B cell (primary cell): ENCODE data around the gene UBFD1. TPM values are rescaled to one million over a fixed set of nuclear protein-coding genes. Genes with fewer than 3 reads are reported as not detected.

Experiments used
- ATAC-seq: fragments of 200-7000 bp; cut with Tn5 transposase; one replicate; pipeline ENCODE4 v1.10.0; 2021; ENCODE audit warnings: low read depth, mild to moderate bottlenecking, moderate number of reproducible peaks, moderate library complexity
- CTCF ChIA-PET: fragments of 350-600 bp; sonication (Branson Sonifier 250); formaldehyde crosslinking; loops from one replicate; lab custom pipeline; 2021; ENCODE audit warnings: antibody characterized with exemption, inconsistent platforms; lab: Charles Lee
- POLR2A ChIA-PET: fragments of 350-600 bp; sonication (Branson Sonifier 250); formaldehyde crosslinking; loops from one replicate; lab custom pipeline; 2021; ENCODE audit warnings: antibody characterized with exemption; lab: Charles Lee
- DNase-seq: peaks from one replicate; pipeline ENCODE4 v3.0.0; 2013
- H2AFZ ChIP-seq: 2 replicates; pipeline ENCODE4 v1.6.1; 2012; ENCODE audit warnings: mild to moderate bottlenecking, low read depth, low read length; ENCODE audit not compliant: insufficient read depth, poor library complexity, severe bottlenecking
- H3K27ac ChIP-seq, 2 donors: 1 replicate in 1 of 2; 2 replicates in 1 of 2; pipeline ENCODE4 v1.5.1; 2012 to 2013; ENCODE audit warnings: low read length in 2 of 2, mild to moderate bottlenecking in 2 of 2, moderate library complexity in 1 of 2
- H3K27me3 ChIP-seq, 4 experiments: fragments of 200-600 bp in 1 of 4; sonication (generic) in 1 of 4; replicated peaks in 1 of 4; 1 replicate in 2 of 4; 2 replicates in 2 of 4; pipeline versions ENCODE4 v1.6.1 to v1.7.0; 2013 to 2016; ENCODE audit warnings: low read length in 3 of 4, mild to moderate bottlenecking in 2 of 4, mixed read lengths in 1 of 4, moderate library complexity in 1 of 4; ENCODE audit not compliant: insufficient read depth in 4 of 4, control insufficient read depth in 3 of 4; ENCODE audit errors: control extremely low read depth in 1 of 4
- H3K36me3 ChIP-seq, 2 experiments: replicated peaks in 1 of 2; 1 replicate in 1 of 2; 2 replicates in 1 of 2; pipeline versions ENCODE4 v1.6.1 to v1.7.1; 2013; ENCODE audit warnings: low read length in 1 of 2; ENCODE audit not compliant: insufficient read depth in 2 of 2, control insufficient read depth in 1 of 2; ENCODE audit errors: control extremely low read depth in 1 of 2, extremely low read depth in 1 of 2
- H3K4me1 ChIP-seq, 2 donors: fragments of 200-600 bp in 1 of 2; sonication (generic) in 1 of 2; 1 replicate in 1 of 2; 2 replicates in 1 of 2; pipeline versions ENCODE4 v1.5.1 to v1.6.1; 2013 to 2017; ENCODE audit warnings: low read length in 2 of 2; ENCODE audit not compliant: control insufficient read depth in 2 of 2, insufficient read depth in 2 of 2
- H3K4me2 ChIP-seq: replicated peaks from 2 replicates; pipeline ENCODE3; 2012; ENCODE audit warnings: mild to moderate bottlenecking, low read depth, low read length; ENCODE audit not compliant: poor library complexity, severe bottlenecking
- H3K4me3 ChIP-seq, 5 experiments: fragments of 200-600 bp in 1 of 5; sonication (generic) in 1 of 5; 1 replicate in 3 of 5; 2 replicates in 2 of 5; pipeline versions ENCODE4 v1.5.1 to v1.7.0; 2011 to 2016; ENCODE audit warnings: low read length in 4 of 5, mild to moderate bottlenecking in 4 of 5, low read depth in 2 of 5, control low read depth in 1 of 5, moderate library complexity in 1 of 5; ENCODE audit not compliant: insufficient read depth in 1 of 5; ENCODE audit errors: control extremely low read depth in 1 of 5, extremely low read depth in 1 of 5
- H3K79me2 ChIP-seq: fragments of 200-600 bp; sonication (generic); one replicate; pipeline ENCODE4 v1.6.0; 2016; ENCODE audit warnings: low read length; ENCODE audit not compliant: control insufficient read depth, insufficient read depth
- H3K9ac ChIP-seq: fragments of 200-600 bp; sonication (generic); 2 replicates; pipeline ENCODE4 v1.6.1; 2017; ENCODE audit warnings: mild to moderate bottlenecking, low read length, moderate library complexity
- H3K9me3 ChIP-seq, 3 donors: one replicate each; pipeline versions ENCODE4 v1.6.1 to v1.7.1; 2013; ENCODE audit warnings: low read length in 2 of 3; ENCODE audit not compliant: control insufficient read depth in 2 of 3, insufficient read depth in 1 of 3; ENCODE audit errors: control extremely low read depth in 1 of 3
- H4K20me1 ChIP-seq: 2 replicates; pipeline ENCODE4 v1.6.0; 2012; ENCODE audit warnings: mild to moderate bottlenecking, low read length; ENCODE audit not compliant: insufficient read depth, control insufficient read depth, poor library complexity, severe bottlenecking
- H3K27ac Mint-ChIP-seq: one replicate; pipeline ENCODE4 v1.8.0; 2021; ENCODE audit warnings: mixed read lengths
- H3K27me3 Mint-ChIP-seq: one replicate; pipeline ENCODE4 v1.8.0; 2021; ENCODE audit warnings: mixed read lengths
- H3K4me1 Mint-ChIP-seq: one replicate; pipeline ENCODE4 v1.8.0; 2021; ENCODE audit warnings: mixed read lengths
- H3K4me3 Mint-ChIP-seq: one replicate; pipeline ENCODE4 v1.8.0; 2021; ENCODE audit warnings: mixed read lengths
- H3K9me3 Mint-ChIP-seq: one replicate; pipeline ENCODE4 v1.8.0; 2022; ENCODE audit warnings: mixed read lengths; ENCODE audit not compliant: insufficient read depth
- CTCF ChIP-seq: fragments of 200-600 bp; IDR thresholded peaks from one replicate; pipeline ENCODE4 v1.8.0; 2022; ENCODE audit warnings: antibody characterized with exemption, mild to moderate bottlenecking
- EZH2 ChIP-seq: IDR thresholded peaks from 2 replicates; pipeline ENCODE4 v1.6.1; 2012; ENCODE audit warnings: borderline replicate concordance, low read depth, mild to moderate bottlenecking, moderate library complexity, low read length; ENCODE audit not compliant: insufficient read depth, poor library complexity, severe bottlenecking
- WGBS: methylation state at CpG from one replicate; pipeline ENCODE4 v1.1.5; 2013; ENCODE audit warnings: missing lambda C conversion rate; ENCODE audit not compliant: insufficient coverage; 5-methylcytosine and 5-hydroxymethylcytosine counted together
- intact Hi-C: fragments of 100-400 bp; cut with micrococcal nuclease; formaldehyde crosslinking; loops from one replicate; pipeline ENCODE4 v1.10.0; 2022
- polyA plus RNA-seq: library from polyadenylated mRNA; depleted of rRNA; stranded (reverse); fragments of >200 nt; gene quantifications from 2 replicates; pipeline ENCODE4 v1.2.3, GENCODE V29; 2012
- total RNA-seq, 2 donors: library from RNA; stranded (reverse); fragments of 120-200 nt in 1 of 2; gene quantifications; 1 replicate in 1 of 2; 2 replicates in 1 of 2; pipeline versions ENCODE4 v1.2.3 to v1.2.4, GENCODE V29; 2013 to 2022

Gene UBFD1
- total and polyA plus RNA-seq, 2 donors (not counting 1 experiment from before 2014, with no cell fraction given) = 12.8 to 49.2 TPM

- intact Hi-C loops = no loop called here
- Mint-ChIP-seq H3K27ac (no peak overlapping the region), H3K27me3 (no peaks in the 10 kb centered on the region), H3K4me3 (no peak overlapping the region), H3K9me3 (no peaks in the 10 kb centered on the region), H3K4me1 (no peaks in the 10 kb centered on the region)
- Histone ChIP-seq H3K27ac (no peak overlapping the region), H3K36me3 (peaks cover 3 to 39% of the 10 kb centered on the region in 2 experiments), H3K4me3 (no peak overlapping the region), H2AFZ (no peak overlapping the region), H3K4me1 (no peaks in the 10 kb centered on the region), H3K79me2 (no peaks in the 10 kb centered on the region), H3K27me3 (no peaks in the 10 kb centered on the region), H3K9ac (no peak overlapping the region), H3K9me3 (no peaks in the 10 kb centered on the region), H3K4me2 (no peak overlapping the region), H4K20me1 (no peaks in the 10 kb centered on the region)
- ATAC-seq = no peak
- no peak for TF ChIP-seq CTCF
- no peak for TF ChIP-seq EZH2
- ChIA-PET CTCF (no interaction called here), POLR2A (no interaction called here)
- no peak for DNase-seq
- WGBS = no CpG with 5 or more reads among the region's 4 CpGs
Observed at GRCh38 chr16:23579371-23579770, 21.8 kb downstream of the UBFD1 start.

GRCh38 chr16:23580391-23580790 is 22.9 kb downstream of the UBFD1 start:
- Mint-ChIP-seq H3K27ac (no peak overlapping the region), H3K4me1 (no peaks in the 10 kb centered on the region), H3K4me3 (no peak overlapping the region), H3K9me3 (no peaks in the 10 kb centered on the region), H3K27me3 (no peaks in the 10 kb centered on the region)
- Histone ChIP-seq H3K4me3 (no peak overlapping the region), H3K9ac (no peak overlapping the region), H3K9me3 (no peaks in the 10 kb centered on the region), H2AFZ (no peak overlapping the region), H3K36me3 (peaks cover 3 to 46% of the 10 kb centered on the region in 2 experiments), H3K27me3 (no peaks in the 10 kb centered on the region), H3K27ac (no peak overlapping the region), H3K4me2 (no peak overlapping the region), H3K79me2 (no peaks in the 10 kb centered on the region), H4K20me1 (no peaks in the 10 kb centered on the region), H3K4me1 (no peaks in the 10 kb centered on the region)
- intact Hi-C loops = no loop called here
- no peak for DNase-seq
- CTCF ChIA-PET = no interaction called here
- no peak for TF ChIP-seq EZH2
- TF ChIP-seq CTCF = no peak
- POLR2A ChIA-PET = no interaction called here
- ATAC-seq = no peak
